ENCODE results near the gene CRY1. TPM values are rescaled to one million over a fixed set of nuclear protein-coding genes. Genes with fewer than 3 reads are reported as not detected.
A peak's percentile ranks its signal among the peaks of the same experiment; 100 is the strongest.

Gene CRY1
- total and polyA plus RNA-seq, 9 of the 15 experiments (the other 6 are each of a cell fraction or from before 2014, with no cell fraction given): 8.7 to 33.3 (median 25.2) TPM

GRCh38 chr12:106942775-106943174 lies 150.6 kb downstream of the CRY1 start (continued):
- TF ChIP-seq RBM17 (IDR thresholded peaks at IDR 0.05; ENCODE audit: borderline replicate concordance, low read depth, low read length) (no peak), MLLT1 (IDR thresholded peaks at IDR 0.05) (no peak), PTTG1 (tag; IDR thresholded peaks at IDR 0.05; ENCODE audit: low read depth) (no peak), HNRNPLL (IDR thresholded peaks at IDR 0.05; ENCODE audit: low read depth, low read length, poor library complexity, severe bottlenecking) (no peak), SNAPC5 (CRISPR knock-in tag; IDR thresholded peaks at IDR 0.05) (no peak), CTBP1 (IDR thresholded peaks at IDR 0.05; ENCODE audit: borderline replicate concordance) (peak; percentile 10; the same call in 1 of the 2 replicates), ZEB2 (IDR thresholded peaks at IDR 0.05) (no peak), TBL1XR1 (IDR thresholded peaks at IDR 0.05; ENCODE audit: low read length in 2 of 2) (peak in 1 of 2 experiments; percentile 48; a peak in 1 of 4 replicates), JUNB (CRISPR knock-in tag; conservative IDR thresholded peaks at IDR 0.05) (no peak), KHSRP (IDR thresholded peaks at IDR 0.05) (0 out of 2 replicates have a peak, but pooled peaks have one; percentile 38), TCFL5 (CRISPR knock-in tag; conservative IDR thresholded peaks at IDR 0.05) (no peak), YY1 (IDR thresholded peaks at IDR 0.05; ENCODE audit: borderline replicate concordance in 1 of 3, control insufficient read depth in 1 of 3, extremely low read depth in 1 of 3, insufficient read depth in 3 of 3, insufficient read length in 1 of 3, insufficient replicate concordance in 2 of 3, low read depth in 1 of 3, low read length in 2 of 3) (no peak), ARID2 (IDR thresholded peaks at IDR 0.05) (no peak), ZNF318 (IDR thresholded peaks at IDR 0.05; ENCODE audit: borderline replicate concordance in 1 of 2, low read depth in 1 of 2) (no peak), MAFG (tag; conservative IDR thresholded peaks at IDR 0.05) (peak; percentile 50), MXD1 (CRISPR knock-in tag; IDR thresholded peaks at IDR 0.05; ENCODE audit: borderline replicate concordance, poor library complexity, severe bottlenecking) (no peak), RAD51 (IDR thresholded peaks at IDR 0.05; ENCODE audit: borderline replicate concordance, low read depth) (no peak), C11orf30 (IDR thresholded peaks at IDR 0.05; ENCODE audit: low read depth) (peak; percentile 24; the same call in 1 of the 2 replicates), CHCHD3 (CRISPR knock-in tag; IDR thresholded peaks at IDR 0.05) (no peak)

Data from K562 (cell line).